Testis (tissue), 3 donors: ENCODE measurements around the gene NPSR1. TPM values are rescaled to one million over a fixed set of nuclear protein-coding genes. Genes with fewer than 3 reads are reported as not detected.

Experiments used
- DNase-seq: peaks from one replicate; pipeline ENCODE4 v3.0.0-alpha.2; 2019
- H3K27ac ChIP-seq, 2 donors: fragments of 200-600 bp; sonication (generic); one replicate each; pipeline ENCODE4 v1.5.1; 2019
- H3K27me3 ChIP-seq: fragments of 200-600 bp; sonication (generic); one replicate; pipeline ENCODE4 v1.5.1; 2019
- H3K36me3 ChIP-seq: fragments of 200-600 bp; sonication (generic); one replicate; pipeline ENCODE4 v1.5.1; 2017; ENCODE audit warnings: low read depth; ENCODE audit errors: missing control alignments
- H3K4me1 ChIP-seq: fragments of 200-600 bp; sonication (generic); one replicate; pipeline ENCODE4 v1.5.1; 2019
- H3K4me3 ChIP-seq, 2 donors: fragments of 200-600 bp; sonication (generic); one replicate each; pipeline ENCODE4 v1.5.1; 2017 to 2019
- H3K9me3 ChIP-seq: fragments of 200-600 bp; sonication (generic); one replicate; pipeline ENCODE4 v1.5.1; 2017
- CTCF ChIP-seq, 3 experiments: fragments of 450-650 bp in 2 of 3; fragments of 200-600 bp in 1 of 3; sonication (generic) in 1 of 3; IDR thresholded peaks; one replicate each; pipeline ENCODE4 v1.5.1; 2016 to 2019; ENCODE audit warnings: antibody characterized with exemption in 3 of 3, mild to moderate bottlenecking in 2 of 3, moderate library complexity in 1 of 3
- POLR2A ChIP-seq: fragments of 450-650 bp; IDR thresholded peaks from one replicate; pipeline ENCODE4 v1.6.1; 2017; ENCODE audit warnings: antibody characterized with exemption, mild to moderate bottlenecking, moderate library complexity
- WGBS, 2 donors: methylation state at CpG; one replicate each; pipeline ENCODE4 v1.1.5; 2018; 5-methylcytosine and 5-hydroxymethylcytosine counted together
- intact Hi-C: fragments of 100-400 bp; cut with DNase I; formaldehyde crosslinking; loops from one replicate; pipeline ENCODE4 v1.15.1; 2023; ENCODE audit warnings: low total_unique reads
- polyA plus RNA-seq: library from polyadenylated mRNA; stranded (reverse); fragments of 350-450 nt; fragmentation: Illumina TruSeq; extraction: RNeasy Lipid Tissue Mini Kit (QIAGEN cat#74804); gene quantifications from one replicate; pipeline ENCODE4 v1.2.3, GENCODE V29; 2014; ENCODE audit warnings: low read depth, low replicate concordance; ENCODE audit not compliant: insufficient read depth
- total RNA-seq, 2 donors: library from RNA; depleted of rRNA; stranded (reverse); fragments of >200 nt; gene quantifications; one replicate each; pipeline ENCODE4 v1.2.3, GENCODE V29; 2016

The NPSR1 gene
- total and polyA plus RNA-seq, 3 donors from 2014 or later: 0.25 to 0.54 TPM; not detected in 1

- no peaks in the 10 kb centered on the region for H3K27me3 ChIP-seq
- no peak overlapping the region for H3K27ac ChIP-seq
- no peaks in the 10 kb centered on the region for H3K4me1 ChIP-seq
- intact Hi-C loops: no loop called here
- H3K36me3 ChIP-seq: no peaks in the 10 kb centered on the region
- no peak overlapping the region for H3K4me3 ChIP-seq
- TF ChIP-seq CTCF (IDR thresholded peaks at IDR 0.05): no peak
- no peak for TF ChIP-seq POLR2A
- WGBS, 2 donors: 63 to 78% methylated on average over 1 of the region's 1 CpG
- no peaks in the 10 kb centered on the region for H3K9me3 ChIP-seq
- DNase-seq: no peak
Observed at GRCh38 chr7:34740840-34741239, 82.8 kb downstream of the NPSR1 start.

GRCh38 chr7:34747176-34747781, 89.3 kb downstream of the NPSR1 start:
- Histone ChIP-seq H3K27ac (no peak overlapping the region), H3K4me1 (no peaks in the 10 kb centered on the region), H3K36me3 (no peaks in the 10 kb centered on the region), H3K9me3 (no peaks in the 10 kb centered on the region), H3K27me3 (no peaks in the 10 kb centered on the region), H3K4me3 (no peak overlapping the region)
- WGBS, 2 donors: 67 to 76% methylated on average over 8 of the region's 8 CpGs
- TF ChIP-seq CTCF (IDR thresholded peaks at IDR 0.05): no peak
- no peak for TF ChIP-seq POLR2A
- intact Hi-C loops: no loop called here
- DNase-seq: no peak

GRCh38 chr7:34747867-34748727, 90.1 kb downstream of the NPSR1 start:
- Histone ChIP-seq H3K27ac (no peak overlapping the region), H3K27me3 (no peaks in the 10 kb centered on the region), H3K9me3 (no peaks in the 10 kb centered on the region), H3K4me3 (no peak overlapping the region), H3K36me3 (no peaks in the 10 kb centered on the region), H3K4me1 (no peaks in the 10 kb centered on the region)
- DNase-seq: peak; percentile 76
- intact Hi-C loops: no loop called here
- 33 to 39% methylated on average over 8 of the region's 8 CpGs for WGBS, 2 donors
- TF ChIP-seq POLR2A: no peak

- TF ChIP-seq POLR2A (no peak), CTCF (IDR thresholded peaks at IDR 0.05) (no peak)
- intact Hi-C loops: no loop called here
- Histone ChIP-seq H3K9me3 (no peaks in the 10 kb centered on the region), H3K27me3 (no peaks in the 10 kb centered on the region), H3K27ac (no peak overlapping the region), H3K4me1 (no peaks in the 10 kb centered on the region), H3K4me3 (no peak overlapping the region), H3K36me3 (no peaks in the 10 kb centered on the region)
- WGBS, 2 donors: 72 to 96% methylated on average over 2 of the region's 2 CpGs
- no peak for DNase-seq
Observed at GRCh38 chr7:34748728-34749089, 90.7 kb downstream of the NPSR1 start.

- Histone ChIP-seq H3K9me3 (no peaks in the 10 kb centered on the region), H3K36me3 (no peaks in the 10 kb centered on the region), H3K27ac (no peak overlapping the region), H3K4me3 (no peak overlapping the region), H3K27me3 (no peaks in the 10 kb centered on the region), H3K4me1 (no peaks in the 10 kb centered on the region)
- intact Hi-C loops: no loop called here
- WGBS, 2 donors: 82 to 92% methylated on average over 2 of the region's 2 CpGs
- TF ChIP-seq CTCF (IDR thresholded peaks at IDR 0.05): no peak
- no peak for TF ChIP-seq POLR2A
- DNase-seq: no peak
Observed at GRCh38 chr7:34749446-34749845, 91.4 kb downstream of the NPSR1 start.
